Urinary bladder (tissue), 4 donors: ENCODE results near the gene AMIGO3. TPM values are rescaled to one million over a fixed set of nuclear protein-coding genes. Genes with fewer than 3 reads are reported as not detected.
"Not testable (repeated sequence)": the region's sequence is repeated elsewhere in the genome, so short reads cannot be mapped to it uniquely, and the experiment has no call there.

ENCODE experiments used
- DNase-seq: peaks from one replicate; pipeline ENCODE4 v3.0.0-alpha.2; 2015; ENCODE audit errors: extremely low spot score
- H3K27ac ChIP-seq: one replicate; pipeline ENCODE4 v1.5.1; 2013; ENCODE audit warnings: low read depth, mild to moderate bottlenecking, moderate library complexity
- H3K36me3 ChIP-seq: one replicate; pipeline ENCODE4 v1.6.1; 2013; ENCODE audit warnings: mild to moderate bottlenecking, moderate library complexity; ENCODE audit not compliant: insufficient read depth
- H3K4me1 ChIP-seq: one replicate; pipeline ENCODE4 v1.6.1; 2013; ENCODE audit warnings: mild to moderate bottlenecking, moderate library complexity; ENCODE audit not compliant: insufficient read depth
- H3K4me3 ChIP-seq: one replicate; pipeline ENCODE4 v1.5.1; 2013; ENCODE audit warnings: low read depth, low read length
- WGBS: extraction: QIAGEN DNeasy Blood & Tissue Kit; methylation state at CpG from one replicate; pipeline ENCODE4 v1.1.7; 2013; 5-methylcytosine and 5-hydroxymethylcytosine counted together
- polyA plus RNA-seq: library from polyadenylated mRNA; stranded (reverse); fragments of 200-250 nt; gene quantifications from one replicate; pipeline ENCODE4 v1.2.3, GENCODE V29; 2013
- total RNA-seq: library from RNA; depleted of rRNA; stranded (reverse); fragments of >200 nt; gene quantifications from one replicate; pipeline ENCODE4 v1.2.3, GENCODE V29; 2014
- donor health status: healthy with polysubstance abuse.
- donor health status: healthy.

Gene AMIGO3, protein sequence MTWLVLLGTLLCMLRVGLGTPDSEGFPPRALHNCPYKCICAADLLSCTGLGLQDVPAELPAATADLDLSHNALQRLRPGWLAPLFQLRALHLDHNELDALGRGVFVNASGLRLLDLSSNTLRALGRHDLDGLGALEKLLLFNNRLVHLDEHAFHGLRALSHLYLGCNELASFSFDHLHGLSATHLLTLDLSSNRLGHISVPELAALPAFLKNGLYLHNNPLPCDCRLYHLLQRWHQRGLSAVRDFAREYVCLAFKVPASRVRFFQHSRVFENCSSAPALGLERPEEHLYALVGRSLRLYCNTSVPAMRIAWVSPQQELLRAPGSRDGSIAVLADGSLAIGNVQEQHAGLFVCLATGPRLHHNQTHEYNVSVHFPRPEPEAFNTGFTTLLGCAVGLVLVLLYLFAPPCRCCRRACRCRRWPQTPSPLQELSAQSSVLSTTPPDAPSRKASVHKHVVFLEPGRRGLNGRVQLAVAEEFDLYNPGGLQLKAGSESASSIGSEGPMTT
- total RNA-seq = not detected
- 1.1 TPM for polyA plus RNA-seq

DNA sequence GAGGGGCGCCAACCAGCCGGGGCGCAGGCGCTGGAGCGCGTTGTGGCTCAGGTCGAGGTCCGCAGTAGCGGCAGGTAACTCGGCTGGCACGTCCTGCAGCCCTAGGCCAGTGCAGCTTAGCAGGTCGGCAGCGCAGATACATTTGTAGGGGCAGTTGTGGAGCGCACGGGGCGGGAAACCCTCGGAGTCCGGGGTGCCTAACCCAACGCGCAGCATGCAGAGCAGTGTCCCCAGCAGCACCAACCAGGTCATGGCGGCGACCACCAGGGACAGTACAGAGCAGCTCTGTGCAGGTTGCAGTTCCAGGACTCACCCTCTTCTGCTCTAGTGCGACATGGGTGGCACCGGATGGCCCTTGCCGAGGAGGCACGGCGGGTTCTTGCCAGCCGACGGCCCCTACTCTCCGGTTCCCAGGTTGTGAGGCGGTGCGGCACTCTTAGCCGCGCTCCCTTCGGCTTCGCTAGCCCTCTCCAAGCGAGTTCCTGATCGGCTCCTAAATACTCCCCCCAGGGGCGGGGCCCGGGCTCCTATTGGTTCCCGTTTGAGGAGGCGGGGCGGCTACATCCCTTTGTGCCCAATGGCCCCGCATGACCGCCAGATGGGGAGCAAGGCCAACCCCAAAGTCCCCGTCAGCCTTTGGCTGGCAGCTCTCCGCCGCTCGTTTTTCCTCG lies at the start of gene AMIGO3:
TSS of gene AMIGO3 (minus strand) at position 471 of the 671 bp plus-strand sequence. CDS start at position 252, 219 bp downstream.
- WGBS = under 1% methylated on average over 50 of the region's 50 CpGs
- no peak within 1 kb of the TSS for H3K27ac ChIP-seq
- DNase-seq = peak; percentile 84

GRCh38 chr3:49763981-49764380 lies 44.5 kb upstream of the AMIGO3 start:
- no peaks in the 10 kb centered on the region for H3K4me1 ChIP-seq
- no peak for DNase-seq
- 97% methylated on average over 4 of the region's 4 CpGs for WGBS
- no peak overlapping the region for H3K27ac ChIP-seq
- no peak overlapping the region for H3K4me3 ChIP-seq
- H3K36me3 ChIP-seq = no peaks in the 10 kb centered on the region

More for the DNA sequence above, at the start of gene AMIGO3:
- Histone ChIP-seq H3K4me3 (peak within 1 kb of the TSS; percentile 36), H3K4me1 (no peaks in the 10 kb centered on the region), H3K36me3 (no peaks in the 10 kb centered on the region)

- Histone ChIP-seq H3K27ac (no peak overlapping the region), H3K36me3 (no peaks in the 10 kb centered on the region), H3K4me3 (no peak overlapping the region), H3K4me1 (no peaks in the 10 kb centered on the region)
- no peak for DNase-seq
- 88% methylated on average over 3 of the region's 3 CpGs for WGBS
Measured at GRCh38 chr3:49761661-49762060, 42.2 kb upstream of the AMIGO3 start.

DNA sequence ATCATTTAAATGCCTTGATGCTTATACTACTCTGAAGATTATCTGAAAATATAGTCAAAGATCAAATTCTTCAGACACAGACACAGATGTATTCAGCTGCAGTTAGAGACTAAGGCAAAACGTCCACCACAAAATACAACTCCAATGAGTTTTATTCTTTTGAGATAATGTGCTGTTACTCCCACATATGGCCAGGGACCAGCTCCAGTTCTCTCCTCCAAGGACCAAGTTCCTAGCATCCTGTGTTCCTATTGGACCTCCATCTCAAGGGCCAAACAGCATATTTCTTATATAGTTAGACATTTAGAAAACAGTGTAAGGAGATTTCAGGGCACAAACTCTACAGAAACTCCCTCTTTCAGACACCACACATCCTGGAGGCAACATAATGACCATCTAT lies 39.7 kb upstream of the AMIGO3 start:
- H3K4me3 ChIP-seq = no peak overlapping the region
- WGBS = 25% methylated on average over 1 of the region's 1 CpG
- no peaks in the 10 kb centered on the region for H3K4me1 ChIP-seq
- no peak for DNase-seq
- H3K27ac ChIP-seq = no peak overlapping the region
- no peaks in the 10 kb centered on the region for H3K36me3 ChIP-seq

GRCh38 chr3:49757197-49757596 lies 37.7 kb upstream of the AMIGO3 start:
- 63% methylated on average over 2 of the region's 2 CpGs for WGBS

GRCh38 chr3:49756036-49756435 lies 36.6 kb upstream of the AMIGO3 start:
- no peak for DNase-seq
- Histone ChIP-seq H3K4me1 (no peaks in the 10 kb centered on the region), H3K4me3 (no peak overlapping the region), H3K36me3 (no peaks in the 10 kb centered on the region), H3K27ac (no peak overlapping the region)
- 84% methylated on average over 1 of the region's 1 CpG for WGBS

More at GRCh38 chr3:49757197-49757596, 37.7 kb upstream of the AMIGO3 start:
- Histone ChIP-seq H3K4me1 (no peaks in the 10 kb centered on the region), H3K27ac (no peak overlapping the region), H3K36me3 (no peaks in the 10 kb centered on the region), H3K4me3 (no peak overlapping the region)
- no peak for DNase-seq

GRCh38 chr3:49754536-49754935 lies 35.1 kb upstream of the AMIGO3 start:
- no peak overlapping the region for H3K4me3 ChIP-seq
- WGBS = 85% methylated on average over 1 of the region's 1 CpG
- no peaks in the 10 kb centered on the region for H3K36me3 ChIP-seq
- H3K27ac ChIP-seq = no peak overlapping the region
- no peak for DNase-seq
- no peaks in the 10 kb centered on the region for H3K4me1 ChIP-seq

DNA sequence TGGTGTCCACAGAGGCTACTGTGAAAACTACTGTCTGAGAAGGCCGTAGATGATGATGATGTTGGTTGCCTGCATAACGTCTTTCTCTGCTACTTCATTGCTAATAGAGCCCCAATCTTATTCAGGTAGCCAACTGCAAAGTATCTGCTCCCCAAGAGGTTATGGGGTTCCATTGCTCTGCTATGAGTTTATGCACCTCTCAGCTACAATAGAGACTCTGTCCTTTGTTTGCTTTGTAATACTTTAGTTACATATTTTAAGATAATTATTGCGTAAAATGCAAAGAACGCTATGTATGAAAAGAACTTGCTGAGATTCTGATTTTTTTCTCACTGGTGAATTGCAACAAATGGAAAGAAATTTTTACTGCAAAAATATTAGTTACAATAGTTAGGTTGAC lies 32.0 kb upstream of the AMIGO3 start:
- 90% methylated on average over 4 of the region's 4 CpGs for WGBS
- H3K4me1 ChIP-seq = no peaks in the 10 kb centered on the region

GRCh38 chr3:49750056-49750455 lies 30.6 kb upstream of the AMIGO3 start:
- no peak for DNase-seq
- Histone ChIP-seq H3K4me3 (no peak overlapping the region), H3K27ac (no peak overlapping the region), H3K36me3 (no peaks in the 10 kb centered on the region), H3K4me1 (no peaks in the 10 kb centered on the region)
- WGBS = 94% methylated on average over 4 of the region's 4 CpGs

More for the DNA sequence above, 32.0 kb upstream of the AMIGO3 start:
- Histone ChIP-seq H3K36me3 (no peaks in the 10 kb centered on the region), H3K27ac (no peak overlapping the region), H3K4me3 (no peak overlapping the region)
- DNase-seq = no peak

- H3K27ac ChIP-seq = not testable (repeated sequence)
- WGBS = 89% methylated on average over 5 of the region's 5 CpGs
Measured at GRCh38 chr3:49748874-49749273, 29.4 kb upstream of the AMIGO3 start.

GRCh38 chr3:49747792-49748480 lies 28.5 kb upstream of the AMIGO3 start:
- WGBS = 76% methylated on average over 13 of the region's 13 CpGs

More at GRCh38 chr3:49748874-49749273, 29.4 kb upstream of the AMIGO3 start:
- not testable (repeated sequence) for H3K4me3 ChIP-seq, H3K36me3 ChIP-seq, H3K4me1 ChIP-seq, DNase-seq

GRCh38 chr3:49745986-49746385 lies 26.5 kb upstream of the AMIGO3 start:
- no peak for DNase-seq
- Histone ChIP-seq H3K4me1 (no peaks in the 10 kb centered on the region), H3K36me3 (no peaks in the 10 kb centered on the region), H3K4me3 (no peak overlapping the region), H3K27ac (no peak overlapping the region)
- WGBS = 74% methylated on average over 2 of the region's 2 CpGs

More at GRCh38 chr3:49747792-49748480, 28.5 kb upstream of the AMIGO3 start:
- Histone ChIP-seq H3K4me3 (no peak overlapping the region), H3K36me3 (no peaks in the 10 kb centered on the region), H3K27ac (no peak overlapping the region), H3K4me1 (no peaks in the 10 kb centered on the region)
- DNase-seq = no peak

GRCh38 chr3:49740427-49740826 lies 20.9 kb upstream of the AMIGO3 start:
- no peak overlapping the region for H3K27ac ChIP-seq
- H3K4me3 ChIP-seq = no peak overlapping the region
- H3K36me3 ChIP-seq = no peaks in the 10 kb centered on the region
- no peak for DNase-seq
- H3K4me1 ChIP-seq = no peaks in the 10 kb centered on the region
